Measurements from ENCODE around the gene SLC43A1. TPM values are rescaled to one million over a fixed set of nuclear protein-coding genes. Genes with fewer than 3 reads are reported as not detected.
A peak's percentile ranks its signal among the peaks of the same experiment; 100 is the strongest.

The SLC43A1 gene
- total RNA-seq, 6 donors from 2014 or later, result 7.1 to 72.3 (median 13.9) TPM

GRCh38 chr11:57513911-57514537 is 1.5 kb downstream of the SLC43A1 start:
- H3K27ac ChIP-seq, result peak overlapping the region in 3 of 4 donors; percentile 71 to 77 (median 73)
- peak overlapping the region; percentile 65 to 89 (median 80) for H3K4me3 ChIP-seq
- TF ChIP-seq CTCF (IDR thresholded peaks at IDR 0.05), result no peak
- no peak for TF ChIP-seq POLR2A (IDR thresholded peaks at IDR 0.05)
- TF ChIP-seq POLR2AphosphoS5 (IDR thresholded peaks at IDR 0.05), result no peak
- no peak for TF ChIP-seq EP300 (IDR thresholded peaks at IDR 0.05)
- peak; percentile 59 to 65 for ATAC-seq (ENCODE audit: low FRiP score in 2 of 2)
- peak; percentile 58 to 88 for DNase-seq
- no peaks in the 10 kb centered on the region for H3K27me3 ChIP-seq
- H3K9me3 ChIP-seq, result no peaks in the 10 kb centered on the region
- WGBS, 2 donors, result 23 to 25% methylated on average over 14 to 23 of the region's 35 CpGs
- H3K36me3 ChIP-seq, result no peaks in the 10 kb centered on the region
- peaks cover 11 to 27% (median 16%) of the 10 kb centered on the region in 4 donors for H3K4me1 ChIP-seq

DNA sequence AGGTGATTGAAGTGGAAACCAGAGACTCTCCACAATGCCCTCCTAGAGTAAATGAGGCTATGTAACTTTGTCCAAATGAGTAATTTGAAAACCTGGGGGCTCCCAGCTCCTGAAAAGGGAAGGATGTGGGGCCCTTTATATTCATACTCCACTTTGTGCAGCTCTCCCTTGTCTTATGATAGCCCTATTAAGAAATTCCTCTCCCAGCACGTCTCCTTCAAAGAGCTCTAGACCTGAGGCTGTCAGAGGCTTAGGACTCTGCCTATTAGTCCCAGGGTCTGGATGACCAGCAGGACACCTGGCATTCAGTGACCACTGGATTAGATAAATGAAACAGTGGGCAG is 2.1 kb downstream of the SLC43A1 start:
- Histone ChIP-seq H3K4me3 (peak overlapping the region in 2 of 4 donors; percentile 81 to 89), H3K36me3 (no peaks in the 10 kb centered on the region), H3K27me3 (no peaks in the 10 kb centered on the region), H3K9me3 (no peaks in the 10 kb centered on the region), H3K27ac (peak overlapping the region in 2 of 4 donors; percentile 71 to 73), H3K4me1 (peaks cover 11 to 27% (median 16%) of the 10 kb centered on the region in 4 donors)
- no peak for ATAC-seq (ENCODE audit: low FRiP score in 2 of 2)
- DNase-seq, result no peak
- 24 to 55% methylated on average over 1 of the region's 1 CpG for whole genome bisulfite sequencing, 2 donors
- no peak for TF ChIP-seq POLR2A (IDR thresholded peaks at IDR 0.05)
- TF ChIP-seq CTCF (IDR thresholded peaks at IDR 0.05), result no peak

DNA sequence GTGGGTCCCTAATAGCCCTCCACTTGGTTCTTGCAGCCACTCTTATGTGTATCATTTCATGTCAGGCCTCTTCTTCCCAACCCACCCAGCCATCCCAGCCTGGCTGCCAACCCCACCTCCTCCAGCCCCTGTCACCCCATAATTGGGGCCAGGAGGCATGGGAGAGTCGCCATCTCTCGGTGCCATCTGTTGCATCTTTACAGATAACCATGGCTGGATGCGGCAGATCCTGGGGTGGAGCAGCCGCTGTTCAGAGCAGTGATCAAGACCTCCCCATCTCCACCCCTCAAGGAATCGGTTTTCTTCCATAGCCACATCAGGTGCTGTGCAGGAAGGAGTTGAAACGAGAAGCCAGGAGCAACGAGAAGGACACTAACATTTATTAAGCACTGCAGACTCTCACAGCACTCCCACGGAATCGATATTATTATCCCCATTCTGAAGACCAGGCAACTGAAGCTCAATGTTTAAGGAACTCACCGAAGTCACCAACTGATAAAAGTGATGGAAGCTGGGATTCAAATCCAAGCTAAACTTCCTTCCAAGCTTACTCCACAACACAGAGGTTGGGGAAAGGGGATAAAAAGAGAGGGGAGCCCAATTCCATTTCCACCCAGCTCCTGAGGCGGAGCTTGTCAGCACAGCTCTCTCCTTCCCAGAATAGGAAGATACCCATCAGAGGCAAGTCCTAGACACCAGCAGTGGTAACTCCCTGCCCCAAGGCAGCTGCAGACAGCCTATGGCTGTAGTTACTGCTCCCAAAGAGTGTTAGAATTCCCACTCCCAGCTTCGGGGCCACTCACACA is 2.7 kb downstream of the SLC43A1 start:
- Histone ChIP-seq H3K9me3 (no peaks in the 10 kb centered on the region), H3K27me3 (no peaks in the 10 kb centered on the region), H3K27ac (peak overlapping the region in 1 of 4 donors; percentile 71), H3K36me3 (no peaks in the 10 kb centered on the region), H3K4me3 (no peak overlapping the region), H3K4me1 (peaks cover 11 to 27% (median 16%) of the 10 kb centered on the region in 4 donors)
- DNase-seq, result no peak
- TF ChIP-seq EP300 (IDR thresholded peaks at IDR 0.05), result no peak
- no peak for TF ChIP-seq POLR2A (IDR thresholded peaks at IDR 0.05)
- no peak for TF ChIP-seq CTCF (IDR thresholded peaks at IDR 0.05)
- TF ChIP-seq POLR2AphosphoS5 (IDR thresholded peaks at IDR 0.05), result no peak
- no peak for ATAC-seq (ENCODE audit: low FRiP score in 2 of 2)
- WGBS, 2 donors, result 89% methylated on average over 10 to 12 of the region's 12 CpGs

DNA sequence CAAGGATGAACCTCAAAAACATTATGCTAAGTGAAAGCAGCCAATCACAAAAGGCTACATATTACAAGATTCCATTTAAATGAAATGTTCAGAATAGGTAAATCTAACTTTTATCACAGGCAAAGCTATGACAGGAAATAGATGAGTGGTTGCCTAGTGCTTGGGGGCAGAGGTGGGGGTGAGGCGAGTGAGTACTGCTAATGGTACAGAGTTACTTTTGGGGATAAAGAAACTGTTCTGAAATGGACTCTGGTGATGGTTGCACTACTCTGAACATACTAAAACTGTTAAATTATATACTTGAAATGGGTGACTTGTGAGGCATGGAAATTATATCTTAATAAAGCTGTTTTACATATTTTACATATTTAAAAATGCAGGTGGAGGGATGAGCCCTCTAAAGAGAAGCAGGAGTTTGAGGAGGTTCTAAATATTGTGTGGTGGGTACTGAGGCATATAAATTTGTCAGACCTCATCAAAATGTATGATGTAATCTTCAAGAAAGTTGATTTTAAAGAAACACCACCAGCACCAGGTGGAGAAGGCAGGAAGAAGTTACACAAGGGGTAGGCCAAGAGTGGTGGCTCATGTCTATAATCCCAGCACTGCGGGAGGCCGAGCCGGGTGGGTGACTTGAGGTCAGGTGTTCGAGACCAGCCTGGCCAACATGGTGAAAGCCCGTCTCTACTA is 3.6 kb downstream of the SLC43A1 start:
- no peak for TF ChIP-seq CTCF (IDR thresholded peaks at IDR 0.05)
- no peak for TF ChIP-seq EP300 (IDR thresholded peaks at IDR 0.05)
- H3K36me3 ChIP-seq, result no peaks in the 10 kb centered on the region
- peaks cover 11 to 27% (median 16%) of the 10 kb centered on the region in 4 donors for H3K4me1 ChIP-seq
- 89 to 97% methylated on average over 6 of the region's 6 CpGs for WGBS, 2 donors
- no peak overlapping the region for H3K4me3 ChIP-seq
- H3K27me3 ChIP-seq, result no peaks in the 10 kb centered on the region
- no peak overlapping the region for H3K27ac ChIP-seq
- no peaks in the 10 kb centered on the region for H3K9me3 ChIP-seq
- DNase-seq, result no peak
- no peak for ATAC-seq (ENCODE audit: low FRiP score in 2 of 2)
